ENCODE measurements around the gene SENP3.

Gene SENP3

GRCh38 chr17:7582396-7583252 is 20.9 kb downstream of the SENP3 start:
- DNase-seq (ENCODE audit: low read depth): no peak
- TF ChIP-seq CTCF (conservative IDR thresholded peaks at IDR 0.05; ENCODE audit: low read length): no peak
- peak overlapping the region; percentile 88 for H3K4me3 ChIP-seq (ENCODE audit: low read length)

GRCh38 chr17:7583253-7584109 is 21.8 kb downstream of the SENP3 start, which contains the start of gene MPDU1:
MPDU1 (plus strand) TSS chr17:7583852; CDS start chr17:7583863, 11 bp downstream.
- TF ChIP-seq CTCF (conservative IDR thresholded peaks at IDR 0.05; ENCODE audit: low read length): no peak
- DNase-seq (ENCODE audit: low read depth): peak; percentile 96
- H3K4me3 ChIP-seq (ENCODE audit: low read length): peak within 1 kb of the TSS; percentile 88

GRCh38 chr17:7586673-7587419 is 25.1 kb downstream of the SENP3 start:
- DNase-seq (ENCODE audit: low read depth): no peak
- peak; percentile 11; the same call in 1 of the 2 replicates for TF ChIP-seq CTCF (conservative IDR thresholded peaks at IDR 0.05; ENCODE audit: low read length)
- no peak overlapping the region for H3K4me3 ChIP-seq (ENCODE audit: low read length)

GRCh38 chr17:7587420-7588151 is 25.9 kb downstream of the SENP3 start:
- H3K4me3 ChIP-seq (ENCODE audit: low read length): peak overlapping the region; percentile 18
- peak; percentile 40 for TF ChIP-seq CTCF (conservative IDR thresholded peaks at IDR 0.05; ENCODE audit: low read length)
- DNase-seq (ENCODE audit: low read depth): peak; percentile 96

GRCh38 chr17:7588553-7589203 is 27.0 kb downstream of the SENP3 start:
- no peak for DNase-seq (ENCODE audit: low read depth)
- no peak for TF ChIP-seq CTCF (conservative IDR thresholded peaks at IDR 0.05; ENCODE audit: low read length)
- peak overlapping the region; percentile 17 for H3K4me3 ChIP-seq (ENCODE audit: low read length)
